GM19455 (cell line): Measurements from ENCODE around the gene ACOT7.
"Not testable (repeated sequence)": the region's sequence is repeated elsewhere in the genome, so short reads cannot be mapped to it uniquely, and the experiment has no call there.

Experiments used
- ATAC-seq: cut with Tn5 transposase; IDR thresholded peaks from one replicate; pipeline ENCODE4 v1.9.1; 2021; ENCODE audit not compliant: unreplicated experiment

Gene ACOT7

GRCh38 chr1:6239950-6240768 lies 153.4 kb downstream of the ACOT7 start:
- no peak for ATAC-seq

GRCh38 chr1:6239213-6239752 lies 154.3 kb downstream of the ACOT7 start:
- no peak for ATAC-seq

DNA sequence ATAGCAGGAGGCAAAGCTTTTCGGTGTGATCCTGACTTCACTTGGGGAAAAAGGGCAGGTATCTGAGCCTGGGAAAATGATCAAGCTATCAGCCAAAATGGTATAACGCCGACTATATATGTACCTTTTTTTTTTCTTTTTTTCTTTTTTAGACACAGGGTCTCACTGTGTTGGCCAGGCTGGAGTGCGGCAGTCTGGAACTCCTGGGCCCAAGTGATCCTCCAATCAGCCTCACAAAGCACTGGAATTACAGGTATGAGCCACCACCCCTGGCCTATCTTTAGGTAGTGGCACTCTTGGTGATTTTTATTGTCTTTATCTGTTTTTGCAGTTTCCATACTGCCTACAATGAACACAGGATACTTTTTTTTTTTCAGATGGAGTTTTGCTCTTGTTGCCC lies 156.5 kb downstream of the ACOT7 start:
- ATAC-seq, result no peak

DNA sequence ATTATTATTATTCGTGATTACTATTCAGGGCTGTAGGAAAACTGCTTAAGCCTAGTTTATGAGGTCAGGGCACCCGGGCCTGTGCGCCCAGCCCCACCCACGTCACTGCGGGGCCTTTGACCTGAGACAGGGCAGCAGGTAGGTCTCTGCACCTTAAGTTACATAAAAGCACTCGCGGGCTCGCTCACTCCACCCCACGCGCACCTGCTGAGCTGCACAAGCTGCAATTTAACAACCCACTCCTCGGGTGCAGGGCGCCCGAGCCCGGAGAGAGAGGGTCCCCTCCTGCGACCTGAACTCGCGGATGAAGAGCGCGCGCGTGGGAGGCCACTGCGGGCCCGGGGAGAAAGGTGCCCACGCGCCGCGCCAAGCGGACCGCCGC lies 158.3 kb downstream of the ACOT7 start:
- ATAC-seq, result peak; percentile 31

DNA sequence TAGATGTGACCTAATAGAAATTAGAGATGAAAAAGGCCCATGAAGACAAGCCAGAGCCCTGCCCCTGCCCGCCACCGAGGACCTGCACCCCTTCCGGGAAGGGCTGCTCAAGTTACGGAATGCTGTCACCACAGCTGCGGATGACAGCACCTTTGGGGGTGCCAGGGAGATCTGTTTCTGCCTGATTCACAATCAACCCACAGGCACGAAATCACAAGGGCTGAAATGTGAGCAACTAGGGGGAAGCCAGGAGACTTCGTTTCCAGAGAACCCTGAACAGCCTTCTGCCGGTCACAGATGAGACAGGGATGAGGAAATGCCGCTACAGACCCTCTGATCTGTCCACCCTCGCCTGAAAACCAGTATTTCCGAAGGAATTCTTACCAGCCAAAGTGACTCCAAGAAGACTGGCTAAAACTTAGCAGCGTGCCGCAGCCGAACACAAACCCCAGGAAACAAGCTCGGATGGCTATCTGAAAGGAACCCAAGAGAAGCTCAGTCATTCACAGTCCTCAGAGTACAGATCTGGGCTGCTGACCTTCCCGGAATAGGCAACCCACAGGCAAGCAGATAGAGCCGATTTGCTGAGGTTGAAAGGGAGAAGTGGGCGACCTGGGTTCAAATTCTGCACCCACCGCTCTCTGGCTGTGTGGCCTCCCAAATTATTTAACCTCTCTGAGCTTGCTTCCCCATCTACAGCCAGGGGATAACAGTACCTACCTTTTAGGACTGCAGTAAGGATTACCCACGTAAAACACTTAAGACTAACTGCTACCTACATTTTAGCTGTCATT lies 158.9 kb downstream of the ACOT7 start:
- ATAC-seq, result no peak

GRCh38 chr1:6233376-6233775 lies 160.2 kb downstream of the ACOT7 start:
- ATAC-seq, result no peak

GRCh38 chr1:6225651-6226050 lies 167.9 kb downstream of the ACOT7 start:
- ATAC-seq, result no peak

GRCh38 chr1:6224718-6225117 lies 168.8 kb downstream of the ACOT7 start:
- no peak for ATAC-seq

- no peak for ATAC-seq
Observed at GRCh38 chr1:6223617-6224016, 169.9 kb downstream of the ACOT7 start.

- ATAC-seq, result no peak
Observed at GRCh38 chr1:6222636-6223035, 170.9 kb downstream of the ACOT7 start.

DNA sequence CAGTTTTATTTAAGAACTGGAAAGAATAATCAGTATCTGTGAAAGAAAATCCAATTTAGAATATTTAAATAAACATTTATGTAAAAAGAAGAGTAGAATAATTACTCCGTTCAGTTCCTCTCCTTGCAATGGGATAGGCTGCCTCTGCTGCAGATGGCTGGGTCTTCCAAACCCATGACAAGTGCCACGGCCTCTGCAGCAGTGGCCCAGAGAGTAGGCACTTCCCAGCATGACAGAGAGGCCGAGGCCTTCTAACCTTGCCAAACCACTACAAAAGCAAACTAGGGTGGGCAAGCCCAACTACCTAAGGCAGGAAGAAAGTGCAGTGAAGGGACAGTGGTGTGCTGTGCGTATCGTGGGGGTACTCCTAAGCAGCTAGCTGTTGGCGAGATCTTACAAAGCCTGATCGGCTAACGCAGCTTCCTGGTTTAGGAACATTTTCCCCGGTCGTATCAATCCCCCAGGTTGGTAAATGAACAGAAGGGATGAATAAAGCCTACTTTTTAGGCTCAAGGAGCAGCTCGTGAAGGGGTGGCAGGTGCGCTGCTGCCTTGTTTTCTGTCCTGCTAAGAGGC lies 172.3 kb downstream of the ACOT7 start:
- ATAC-seq, result no peak

DNA sequence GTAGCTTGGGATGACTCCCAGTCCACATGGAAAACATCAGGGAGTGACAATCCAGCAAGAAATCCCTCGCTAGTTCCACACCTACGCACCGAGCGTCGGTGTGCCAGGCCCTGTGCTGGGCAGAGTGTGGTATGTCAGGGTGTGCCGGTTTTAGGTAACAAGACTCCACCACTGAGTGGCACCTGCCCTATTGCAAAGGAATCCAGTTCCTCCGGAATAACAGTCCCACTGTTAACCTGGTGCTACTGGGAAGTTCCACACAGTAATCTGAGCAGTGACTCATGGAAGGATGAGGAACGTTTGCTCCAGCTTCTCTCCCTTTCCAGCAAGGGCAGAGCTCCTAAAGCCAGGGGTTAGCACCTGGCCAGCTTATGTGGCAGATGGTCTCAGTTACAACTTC lies 173.3 kb downstream of the ACOT7 start:
- ATAC-seq, result no peak

- ATAC-seq, result not testable (repeated sequence)
Observed at GRCh38 chr1:6219641-6220040, 173.9 kb downstream of the ACOT7 start.

DNA sequence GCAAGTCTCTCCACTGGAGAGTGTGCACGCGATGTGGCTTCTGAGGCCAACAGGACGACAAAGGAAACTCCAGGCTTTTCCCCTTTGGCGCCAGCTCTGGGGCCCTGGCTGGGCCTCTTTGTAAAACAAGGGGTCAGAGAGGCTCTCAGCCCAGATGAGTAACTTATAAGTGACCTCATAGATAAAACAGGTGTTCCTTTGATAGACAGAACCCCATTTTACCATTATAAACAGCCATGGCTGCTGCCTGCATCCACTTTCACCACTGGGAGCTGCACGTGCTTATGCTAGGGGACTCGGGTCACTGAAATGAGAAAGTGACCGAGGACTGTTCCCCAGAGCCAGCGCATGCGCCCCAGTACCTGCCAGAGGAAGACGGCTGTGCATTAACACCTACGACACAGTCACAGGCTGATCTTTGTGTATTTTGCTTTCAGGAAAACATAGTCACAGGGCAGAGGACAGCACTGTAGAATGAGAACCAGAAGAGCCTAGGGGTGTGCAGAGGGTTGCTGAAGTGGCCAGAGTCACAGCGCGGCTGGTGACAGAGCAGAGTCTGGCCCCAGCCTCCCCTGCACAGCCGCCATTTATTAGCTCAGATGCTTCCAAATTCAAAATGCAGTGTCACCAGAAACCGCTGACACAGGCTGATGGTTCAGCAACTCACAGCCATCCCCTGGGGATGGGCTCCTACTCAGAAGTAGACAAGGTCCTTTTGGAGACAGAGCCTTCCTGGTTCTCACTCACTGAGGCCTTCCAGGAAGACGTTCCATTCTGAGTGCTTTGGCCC lies 175.0 kb downstream of the ACOT7 start:
- ATAC-seq, result no peak
